GM19397 (cell line): ENCODE data around the gene POU2AF2.
"Not testable (repeated sequence)": the region's sequence is repeated elsewhere in the genome, so short reads cannot be mapped to it uniquely, and the experiment has no call there.

Experiments used
- ATAC-seq: cut with Tn5 transposase; IDR thresholded peaks from one replicate; pipeline ENCODE4 v1.9.1; 2021; ENCODE audit warnings: mild to moderate bottlenecking, moderate library complexity; ENCODE audit not compliant: unreplicated experiment

Gene POU2AF2

DNA sequence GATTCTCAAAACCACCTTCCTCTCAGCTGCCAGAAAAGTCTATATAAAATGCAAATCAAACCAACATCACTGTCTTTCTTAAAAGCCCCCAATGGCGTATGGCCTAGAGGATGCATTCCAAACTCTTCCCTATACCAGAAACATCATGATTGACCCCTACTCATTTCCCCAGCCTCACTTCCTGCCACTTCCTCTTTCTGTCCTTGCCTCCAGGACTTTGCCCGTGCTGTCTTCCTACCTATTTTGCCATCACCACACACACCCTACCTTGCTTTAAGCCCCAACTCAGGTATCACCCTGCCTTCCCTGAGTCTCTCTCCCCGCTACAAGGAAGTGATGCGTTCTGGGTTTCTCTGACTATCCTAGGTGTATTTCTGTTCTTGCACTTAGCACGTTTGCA lies 8.1 kb downstream of the POU2AF2 start:
- no peak for ATAC-seq

GRCh38 chr11:111258046-111258445 lies 12.5 kb downstream of the POU2AF2 start:
- ATAC-seq: no peak

DNA sequence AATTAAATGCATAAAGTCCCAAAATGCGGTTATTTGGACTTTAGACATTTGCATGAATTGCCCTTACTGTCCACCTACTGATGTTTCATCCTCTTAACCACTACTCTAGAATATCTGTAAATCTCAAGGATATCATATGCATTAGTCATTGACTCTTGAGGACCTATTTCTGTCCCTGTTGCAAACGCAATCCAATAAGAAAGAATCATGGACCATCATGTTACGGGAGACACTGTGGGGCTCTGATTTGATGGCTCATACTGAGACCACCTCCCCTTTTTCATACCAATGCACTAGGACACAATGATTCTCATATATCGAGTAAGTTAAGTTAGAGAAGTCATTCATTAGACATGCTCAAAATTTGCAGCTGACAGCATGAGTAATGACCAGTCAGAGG lies 14.4 kb downstream of the POU2AF2 start:
- ATAC-seq: no peak

GRCh38 chr11:111260811-111261210 lies 15.3 kb downstream of the POU2AF2 start:
- ATAC-seq: no peak

GRCh38 chr11:111264646-111265045 lies 19.1 kb downstream of the POU2AF2 start:
- ATAC-seq: no peak

DNA sequence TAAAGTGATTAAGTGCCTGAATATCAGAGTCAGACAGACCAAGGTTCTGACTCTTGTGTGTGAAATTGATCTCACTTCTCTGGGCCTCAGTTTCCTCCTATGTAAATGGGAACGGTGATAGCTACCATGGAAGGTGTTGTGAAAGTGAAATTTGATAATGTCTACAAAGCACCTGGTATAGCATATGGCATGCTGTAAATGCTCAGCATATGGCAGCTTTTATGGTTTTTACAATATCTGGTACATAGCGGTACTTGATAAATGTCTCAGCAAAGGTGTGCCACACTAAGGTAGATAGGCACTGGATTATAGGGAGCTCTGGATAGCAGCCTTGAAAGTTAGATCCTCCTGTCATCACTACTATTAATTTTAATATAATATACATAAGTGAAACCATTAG lies 19.9 kb downstream of the POU2AF2 start:
- no peak for ATAC-seq

DNA sequence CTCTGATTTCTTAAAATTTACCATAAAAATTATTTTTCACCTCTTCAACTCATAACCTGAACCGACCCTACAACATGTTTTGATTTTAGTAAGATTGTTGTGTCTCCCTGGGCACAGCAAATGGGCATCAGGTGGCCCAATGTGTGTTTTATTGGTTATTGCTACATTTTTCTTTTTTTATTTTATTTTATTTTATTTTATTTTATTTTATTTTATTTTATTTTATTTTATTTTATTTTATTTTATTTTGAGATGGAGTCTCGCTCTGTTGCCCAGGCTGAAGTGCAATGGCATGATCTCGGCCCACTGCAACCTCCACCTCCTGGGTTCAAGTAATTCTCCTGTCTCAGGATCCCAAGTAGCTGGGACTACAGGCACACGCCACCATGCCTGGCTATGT lies 22.8 kb downstream of the POU2AF2 start:
- ATAC-seq: not testable (repeated sequence)

DNA sequence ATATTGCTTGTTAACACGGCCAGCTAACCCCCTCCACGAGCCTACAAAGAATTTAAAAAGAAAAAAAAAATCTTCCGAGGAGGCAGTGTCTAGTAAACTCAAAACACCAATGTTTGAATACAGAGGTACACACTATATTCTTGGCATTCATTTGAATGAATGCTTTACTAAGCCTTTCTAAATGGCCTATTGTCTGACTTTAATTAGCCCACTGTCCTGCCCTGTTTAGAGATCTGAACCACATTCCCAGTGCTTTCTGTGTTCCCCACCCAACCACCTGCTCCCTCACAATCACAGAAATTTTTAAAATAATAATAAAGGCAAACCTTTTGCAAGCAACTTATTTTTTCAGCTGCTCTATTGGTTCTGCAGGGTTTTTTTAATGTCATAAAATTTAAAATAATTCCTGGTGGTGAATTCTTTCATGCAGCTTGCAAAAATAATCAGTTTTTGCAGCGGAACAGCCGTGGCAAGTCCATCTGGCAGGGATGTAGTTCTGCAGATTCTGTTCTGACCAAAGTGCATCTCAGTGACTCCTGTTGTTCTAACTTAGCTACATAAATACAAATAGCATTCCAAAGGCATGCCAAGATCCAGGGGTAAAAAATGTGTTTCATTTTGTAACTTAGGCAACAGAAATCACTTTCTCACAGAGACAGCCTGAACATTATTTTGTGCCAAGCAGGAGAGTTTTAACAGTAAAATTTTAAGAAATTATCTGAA lies 23.8 kb downstream of the POU2AF2 start:
- no peak for ATAC-seq

- ATAC-seq: peak; percentile 48
Observed at GRCh38 chr11:111272420-111272819, 26.9 kb downstream of the POU2AF2 start.

DNA sequence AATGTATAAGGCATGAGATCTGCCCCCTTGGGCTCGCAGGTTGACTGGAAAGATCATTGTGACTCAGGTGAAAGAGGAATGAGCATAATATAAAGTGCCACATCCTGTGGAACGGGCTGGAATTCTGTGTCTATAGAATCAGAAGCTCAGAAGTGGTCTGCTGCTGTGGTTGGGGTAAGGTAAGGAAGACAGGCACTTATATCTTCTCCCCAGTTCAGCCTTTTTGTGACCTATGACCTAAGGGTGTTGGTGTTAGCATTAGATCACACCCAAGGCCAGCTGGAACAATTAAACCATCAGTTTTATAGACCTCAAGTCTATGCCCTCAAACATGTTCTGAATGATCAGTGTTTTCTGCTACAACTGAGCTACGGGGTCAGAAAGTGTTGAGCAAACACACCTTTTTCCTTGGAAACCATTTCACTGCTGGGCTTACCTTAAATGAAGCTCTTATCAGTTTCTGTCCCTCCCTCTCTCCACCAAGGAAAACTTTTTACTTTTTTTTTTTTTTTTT lies 37.1 kb downstream of the POU2AF2 start:
- no peak for ATAC-seq

- ATAC-seq: no peak
Observed at GRCh38 chr11:111283945-111284481, 38.5 kb downstream of the POU2AF2 start.

DNA sequence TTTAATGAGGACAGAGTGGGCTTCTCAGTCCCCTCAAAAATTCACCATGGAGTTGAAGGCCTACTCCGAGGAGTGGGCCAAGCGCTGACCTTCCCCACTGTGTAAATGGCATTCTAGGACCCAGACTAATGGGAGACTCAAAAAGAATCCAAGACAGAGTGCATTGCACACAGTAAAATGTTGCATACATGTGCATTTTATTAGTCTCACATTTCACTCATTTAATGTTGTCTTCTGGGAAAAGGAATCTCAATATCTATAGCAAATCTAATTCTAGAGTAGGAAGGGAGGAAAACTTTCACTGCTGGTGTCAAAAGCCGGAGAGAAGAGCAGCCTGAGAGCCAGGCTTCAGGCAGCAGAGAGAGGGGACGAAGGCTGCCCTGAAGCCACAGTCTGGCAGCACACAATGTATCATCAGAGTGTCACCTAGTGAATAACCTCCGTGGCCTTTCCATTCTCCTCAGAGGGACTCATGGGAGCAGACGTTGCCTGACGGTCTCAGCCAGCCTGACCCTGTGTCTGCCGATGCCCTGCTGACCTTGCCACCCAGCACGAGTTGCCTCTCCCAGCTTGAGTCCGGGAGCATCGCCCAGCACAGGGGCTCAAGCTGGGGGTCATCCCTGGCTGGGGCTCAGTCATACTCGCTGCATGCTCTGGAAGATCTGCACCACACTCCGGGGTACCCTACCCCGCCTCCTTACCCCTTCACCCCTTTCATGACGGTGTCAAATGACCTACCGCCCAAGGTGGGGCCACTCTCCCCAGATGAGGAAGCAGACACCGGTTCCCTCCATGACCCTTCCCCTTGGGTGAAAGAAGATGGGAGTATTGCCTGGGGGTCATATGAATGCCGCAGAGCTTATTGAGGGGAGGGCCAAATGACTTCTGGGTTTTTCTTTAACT lies 39.9 kb downstream of the POU2AF2 start:
- no peak for ATAC-seq

- no peak for ATAC-seq
Observed at GRCh38 chr11:111291764-111292163, 46.2 kb downstream of the POU2AF2 start.

GRCh38 chr11:111292408-111292807 lies 46.9 kb downstream of the POU2AF2 start:
- ATAC-seq: not testable (repeated sequence)

GRCh38 chr11:111296196-111296595 lies 50.7 kb downstream of the POU2AF2 start:
- ATAC-seq: no peak

DNA sequence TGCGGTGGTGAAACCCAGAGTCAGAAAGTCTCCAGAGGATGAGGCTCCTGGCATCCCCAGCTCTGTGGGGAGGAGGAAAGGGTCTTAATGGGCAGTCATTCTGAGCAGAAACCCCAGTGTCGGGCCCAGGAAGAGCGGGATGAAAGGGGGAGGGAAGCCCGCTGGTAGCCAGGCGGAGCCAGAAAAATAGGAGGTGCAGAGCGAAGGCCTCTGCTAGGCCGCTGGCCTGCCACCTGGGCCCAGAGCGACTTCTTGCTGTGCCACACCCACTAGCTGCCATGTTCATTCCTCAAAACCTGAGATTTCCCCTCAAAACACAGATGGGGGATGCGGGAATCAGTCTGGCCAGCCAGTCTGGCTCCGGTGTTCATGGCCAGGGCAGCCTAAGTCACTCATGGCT lies 52.2 kb downstream of the POU2AF2 start:
- ATAC-seq: no peak

DNA sequence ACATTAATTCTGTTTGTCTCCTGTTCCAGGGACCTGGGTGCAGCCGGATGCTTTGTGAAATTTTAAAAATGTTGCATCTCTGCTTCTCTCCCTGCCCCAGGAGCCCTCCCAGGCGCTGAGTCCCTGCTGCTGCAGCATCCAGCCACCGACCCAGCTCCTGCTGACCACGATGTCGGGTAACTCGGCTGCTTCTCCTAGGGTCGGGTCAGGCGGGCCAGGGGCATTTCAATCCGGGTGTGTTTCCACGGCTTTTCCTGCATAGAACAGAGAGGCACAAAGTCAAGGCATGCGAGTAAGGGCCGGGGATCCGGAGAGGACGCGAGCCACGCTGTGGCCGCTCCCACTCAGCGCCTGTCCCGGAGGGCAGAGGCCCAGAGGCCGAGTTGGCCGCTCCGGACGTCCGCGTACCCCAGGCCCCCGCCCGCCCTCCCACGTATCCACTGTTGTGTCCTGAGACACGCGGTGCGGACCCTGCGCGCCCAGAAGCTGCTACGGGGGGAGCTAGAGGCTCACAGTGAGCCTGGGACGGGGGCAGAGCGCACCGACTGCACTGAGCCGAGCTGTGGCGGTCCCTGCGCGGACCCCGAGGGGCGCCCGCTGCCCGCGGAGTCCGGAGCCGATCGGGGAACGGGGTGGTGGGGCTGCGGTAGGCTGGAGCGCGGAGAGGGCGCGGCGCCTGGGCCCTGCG lies 53.0 kb downstream of the POU2AF2 start, which contains the start of gene POU2AF3:
TSS of gene POU2AF3 (plus strand) at position 134 of the 688 bp plus-strand sequence. CDS start at position 170, 36 bp downstream.
- ATAC-seq: peak; percentile 22

- ATAC-seq: peak; percentile 55
Observed at GRCh38 chr11:111299101-111300026, 53.8 kb downstream of the POU2AF2 start.

GRCh38 chr11:111300569-111300968 lies 55.0 kb downstream of the POU2AF2 start:
- no peak for ATAC-seq
